ENCODE measurements around the gene LSAMP. TPM values are rescaled to one million over a fixed set of nuclear protein-coding genes. Genes with fewer than 3 reads are reported as not detected.
A peak's percentile ranks its signal among the peaks of the same experiment; 100 is the strongest.

Gene LSAMP
- total and polyA plus RNA-seq, 2 of the 8 experiments (the other 6 are each of a cell fraction or from before 2014, with no cell fraction given), result 1.8 to 5.7 TPM

DNA sequence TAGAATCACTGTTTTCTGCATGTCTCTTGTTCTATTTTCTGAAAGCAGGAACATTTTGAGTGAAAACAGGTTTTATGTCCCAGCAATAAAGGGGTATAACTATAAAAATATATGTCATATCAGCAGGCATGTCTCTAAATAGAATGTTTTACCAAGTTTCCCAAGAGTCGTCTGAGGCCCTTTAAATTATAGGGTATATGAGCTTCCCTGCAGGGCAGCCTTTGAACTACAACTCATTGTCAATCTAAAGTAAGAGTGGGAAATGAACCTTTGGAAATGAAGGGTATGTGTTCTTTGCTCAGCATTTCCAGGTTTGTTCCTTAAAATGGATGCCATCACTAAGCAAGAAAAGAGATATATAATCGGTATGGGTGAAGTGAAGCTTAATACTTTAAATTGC is 138.6 kb downstream of the LSAMP start:
- Histone ChIP-seq H3K23me2 (ENCODE audit: low read depth, low read length) (no peaks in the 10 kb centered on the region), H3K9ac (replicated peaks in 1 of 4; ENCODE audit: extremely low read depth in 1 of 4, low read depth in 3 of 4, low read length in 3 of 4) (no peak overlapping the region), H3K56ac (replicated peaks; ENCODE audit: insufficient read length, low read depth, low read length) (no peak overlapping the region), H3K18ac (ENCODE audit: extremely low read depth, low read length) (no peak overlapping the region), H3K27ac (ENCODE audit: low read depth, low read length) (no peak overlapping the region), H2BK20ac (ENCODE audit: low read length) (no peak overlapping the region), H2BK15ac (ENCODE audit: low read length) (no peak overlapping the region), H3K4me1 (replicated peaks in 1 of 4; ENCODE audit: control insufficient read depth in 3 of 4, insufficient read depth in 4 of 4, low read length in 3 of 4) (no peaks in the 10 kb centered on the region), H3K79me2 (ENCODE audit: control insufficient read depth in 1 of 2, insufficient read depth in 2 of 2, low read length in 2 of 2) (no peaks in the 10 kb centered on the region), H4K8ac (ENCODE audit: extremely low read depth, insufficient read depth, low read length) (no peak overlapping the region), H3K4me2 (ENCODE audit: insufficient read depth in 1 of 2, low read depth in 2 of 2, low read length in 2 of 2) (no peak overlapping the region), H3K23ac (ENCODE audit: insufficient read length) (no peak overlapping the region), H3K27me3 (replicated peaks in 1 of 4; ENCODE audit: control insufficient read depth in 3 of 4, extremely low read depth in 1 of 4, insufficient read depth in 3 of 4, low read length in 3 of 4) (no peaks in the 10 kb centered on the region), H2AK5ac (ENCODE audit: low read depth, low read length) (no peak overlapping the region), H2BK12ac (ENCODE audit: low read depth, low read length) (no peak overlapping the region), H4K91ac (replicated peaks; ENCODE audit: insufficient read length, low read length) (no peak overlapping the region), H2AFZ (ENCODE audit: low read length) (no peak overlapping the region), H3K4ac (replicated peaks; ENCODE audit: insufficient read length, low read depth, low read length) (no peak overlapping the region), H3K9me3 (ENCODE audit: insufficient read depth in 2 of 2, low read depth in 1 of 2, low read length in 1 of 2) (no peaks in the 10 kb centered on the region), H2BK5ac (ENCODE audit: low read depth, low read length) (no peak overlapping the region), H3K36me3 (ENCODE audit: control insufficient read depth in 2 of 4, insufficient read depth in 4 of 4, low read length in 3 of 4) (no peaks in the 10 kb centered on the region), H3K14ac (ENCODE audit: insufficient read length) (no peak overlapping the region), H4K20me1 (replicated peaks in 1 of 2; ENCODE audit: control insufficient read depth in 1 of 2, insufficient read depth in 2 of 2, low read length in 2 of 2) (no peaks in the 10 kb centered on the region), H2BK120ac (replicated peaks; ENCODE audit: low read depth, low read length) (no peak overlapping the region), H4K5ac (ENCODE audit: insufficient read length, low read depth, low read length) (no peak overlapping the region), H3K4me3 (ENCODE audit: extremely low read depth in 1 of 4, insufficient read depth in 2 of 4, low read depth in 3 of 4, low read length in 4 of 4) (no peak overlapping the region), H3K79me1 (ENCODE audit: low read depth, low read length) (no peaks in the 10 kb centered on the region)
- WGBS, 2 experiments (ENCODE audit: extremely low coverage in 1 of 2, insufficient coverage in 1 of 2, insufficient read length in 1 of 2, insufficient replicate concordance in 2 of 2, low coverage in 1 of 2, low lambda C conversion rate in 2 of 2, missing lambda C conversion rate in 1 of 2), result 77% methylated on average over 2 of the region's 2 CpGs; no CpG with 5 or more reads in 1 of the 2 experiments
- ChIA-PET POLR2A (ENCODE audit: partially characterized antibody) (no interaction called here), CTCF (ENCODE audit: partially characterized antibody) (interaction anchor here (1.2 to 2.1 kb wide), 3 partner anchors 17 to 106 kb away, joined by 3 to 6 read pairs (median 3); no protein-coding TSS in a partner anchor)
- DNase-seq (ENCODE audit: low read depth in 1 of 2, low spot score in 2 of 2) (no peak), FAIRE-seq (no peak)
- TF ChIP-seq RAD21 (IDR thresholded peaks at IDR 0.05 in 1 of 2, conservative IDR thresholded peaks at IDR 0.05 in 1 of 2; ENCODE audit: low read depth in 2 of 2, low read length in 2 of 2) (0 out of 4 replicates have a peak, but pooled peaks of 1 of the 2 experiments have one; percentile 14), TBP (IDR thresholded peaks at IDR 0.05; ENCODE audit: low read depth, low read length) (no peak), CTCF (IDR thresholded peaks at IDR 0.05; ENCODE audit: control extremely low read depth in 1 of 3, insufficient read depth in 1 of 3, low read depth in 1 of 3, low read length in 3 of 3) (no peak), TEAD4 (IDR thresholded peaks at IDR 0.05; ENCODE audit: low read depth, low read length) (no peak), ATF3 (IDR thresholded peaks at IDR 0.05; ENCODE audit: insufficient read depth, low read depth, low read length) (no peak), BCL11A (IDR thresholded peaks at IDR 0.05; ENCODE audit: low read depth in 2 of 2, low read length in 2 of 2) (no peak)

Data from H1 (cell line).